Duodenal mucosa (tissue), 2 donors: ENCODE results near the gene TSPAN18.

Experiments used
- H3K27ac ChIP-seq: one replicate; pipeline ENCODE4 v1.7.0; 2013; ENCODE audit warnings: low read depth, low read length
- H3K27me3 ChIP-seq, 2 donors: one replicate each; pipeline ENCODE4 v1.7.0; 2013; ENCODE audit warnings: low read length in 2 of 2, control low read depth in 1 of 2; ENCODE audit not compliant: insufficient read depth in 2 of 2, control insufficient read depth in 1 of 2
- H3K36me3 ChIP-seq, 2 donors: one replicate each; pipeline ENCODE4 v1.7.0; 2013; ENCODE audit warnings: low read length in 2 of 2, control low read depth in 1 of 2; ENCODE audit not compliant: insufficient read depth in 2 of 2, control insufficient read depth in 1 of 2
- H3K4me1 ChIP-seq, 2 donors: one replicate each; pipeline ENCODE4 v1.7.0; 2013; ENCODE audit warnings: low read length in 2 of 2, control low read depth in 1 of 2; ENCODE audit not compliant: insufficient read depth in 2 of 2, control insufficient read depth in 1 of 2
- H3K4me3 ChIP-seq, 2 donors: one replicate each; pipeline ENCODE4 v1.7.0; 2013; ENCODE audit warnings: low read length in 2 of 2, low read depth in 1 of 2
- H3K9ac ChIP-seq, 2 donors: one replicate each; pipeline ENCODE4 v1.7.0; 2013; ENCODE audit warnings: low read length in 2 of 2, low read depth in 1 of 2
- H3K9me3 ChIP-seq, 2 donors: one replicate each; pipeline ENCODE4 v1.7.0; 2013; ENCODE audit warnings: low read length in 2 of 2, control low read depth in 1 of 2; ENCODE audit not compliant: control insufficient read depth in 1 of 2

TSPAN18 gene

DNA sequence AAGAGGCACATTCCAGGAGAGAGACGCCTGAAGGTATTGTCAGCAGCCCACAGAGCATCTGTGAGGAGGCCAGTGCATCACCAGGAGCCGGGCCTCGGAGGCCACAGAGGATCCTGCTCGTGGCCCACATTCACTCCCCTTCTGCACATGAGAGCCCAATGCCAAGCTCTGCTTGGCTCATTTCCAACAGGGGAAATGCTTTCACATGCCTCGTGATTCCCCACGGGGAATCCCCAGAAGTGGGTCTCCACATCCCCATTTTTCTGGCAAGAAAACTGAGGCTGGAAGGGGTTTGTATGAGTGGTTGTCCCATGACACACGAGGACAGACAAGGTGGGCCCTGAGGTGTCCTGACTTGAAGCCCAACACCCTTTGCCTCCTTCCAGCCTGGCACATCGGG, 189.6 kb downstream of the TSPAN18 start:
- Histone ChIP-seq H3K9me3 (no peaks in the 10 kb centered on the region), H3K27ac (no peak overlapping the region), H3K4me1 (peaks cover 24 to 33% of the 10 kb centered on the region in 2 donors), H3K36me3 (peaks cover 0 to 3% of the 10 kb centered on the region in 2 donors), H3K9ac (no peak overlapping the region), H3K27me3 (no peaks in the 10 kb centered on the region), H3K4me3 (no peak overlapping the region)

DNA sequence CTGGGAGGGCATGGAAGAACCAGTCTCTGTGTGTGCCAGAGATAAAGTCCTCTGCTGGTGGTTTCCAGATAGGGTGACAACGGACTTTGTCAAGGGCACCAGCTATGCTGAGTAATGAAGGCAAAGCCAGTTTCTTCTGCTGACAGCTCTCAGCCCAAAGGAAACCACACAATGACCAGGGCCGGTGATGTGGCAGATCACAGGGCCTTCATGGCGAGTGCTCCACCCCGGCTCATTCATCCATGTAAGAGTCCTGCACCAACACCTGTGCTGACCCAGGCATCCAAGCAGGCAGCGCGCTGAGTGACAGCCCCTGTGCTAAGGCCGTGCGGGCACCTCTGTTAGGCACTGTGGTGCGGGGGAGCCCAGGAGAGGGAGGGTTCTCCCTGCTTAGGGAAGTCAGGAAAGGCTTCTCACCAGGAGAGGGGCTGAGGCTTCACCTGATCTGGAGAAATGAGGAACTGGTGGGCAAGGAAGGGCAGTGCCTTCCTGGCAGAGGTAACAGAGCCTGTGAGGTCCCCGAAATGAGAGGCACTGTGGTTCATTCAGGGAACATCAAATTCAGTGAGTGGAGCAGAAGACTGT, 190.1 kb downstream of the TSPAN18 start:
- Histone ChIP-seq H3K36me3 (peaks cover 0 to 3% of the 10 kb centered on the region in 2 donors), H3K27me3 (no peaks in the 10 kb centered on the region), H3K9me3 (no peaks in the 10 kb centered on the region), H3K4me1 (peaks cover 22 to 30% of the 10 kb centered on the region in 2 donors), H3K9ac (no peak overlapping the region), H3K4me3 (no peak overlapping the region), H3K27ac (no peak overlapping the region)

DNA sequence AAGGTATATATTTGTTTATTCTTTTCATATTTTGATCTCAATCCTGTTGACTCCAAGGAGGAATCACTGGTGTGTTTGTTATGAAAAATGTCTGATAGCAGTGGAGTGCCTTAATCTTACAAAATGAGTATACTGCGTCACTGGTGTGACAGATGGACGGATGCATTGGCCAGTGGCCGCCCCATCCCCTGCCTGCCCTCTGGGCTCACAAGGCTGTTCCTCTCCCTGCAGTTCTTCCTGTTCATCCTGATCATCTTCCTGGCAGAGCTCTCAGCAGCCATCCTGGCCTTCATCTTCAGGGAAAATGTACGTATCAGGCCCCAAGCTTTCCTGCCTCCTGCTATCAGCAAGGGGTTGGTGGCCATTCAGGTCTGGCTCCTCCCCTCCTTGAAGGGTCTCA, 191.0 kb downstream of the TSPAN18 start:
- H3K4me3 ChIP-seq, result no peak overlapping the region
- H3K27me3 ChIP-seq, result no peaks in the 10 kb centered on the region
- no peak overlapping the region for H3K27ac ChIP-seq
- H3K9ac ChIP-seq, result no peak overlapping the region
- H3K9me3 ChIP-seq, result no peaks in the 10 kb centered on the region
- H3K4me1 ChIP-seq, result peaks cover 22 to 30% of the 10 kb centered on the region in 2 donors
- H3K36me3 ChIP-seq, result no peaks in the 10 kb centered on the region

DNA sequence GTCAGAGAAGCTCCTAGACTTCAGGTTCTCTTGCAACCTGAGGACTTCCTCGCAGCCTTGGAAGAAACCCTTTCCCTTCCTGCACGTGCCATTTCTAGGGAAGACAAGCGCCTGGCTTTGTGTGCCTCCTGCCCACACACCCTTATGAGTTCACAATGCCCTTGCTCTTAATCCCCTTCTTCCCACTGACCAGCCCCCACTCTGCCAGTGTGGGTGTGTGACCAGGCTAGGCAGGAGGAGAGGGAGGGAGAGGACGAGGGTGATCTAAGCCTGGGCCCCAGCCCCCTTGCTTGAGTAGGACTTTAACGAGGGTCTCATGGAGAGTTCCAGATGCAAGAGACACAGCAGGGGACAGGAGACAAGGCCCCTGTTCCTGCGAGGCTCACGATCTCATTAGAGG, 193.7 kb downstream of the TSPAN18 start:
- Histone ChIP-seq H3K27ac (no peak overlapping the region), H3K4me3 (no peak overlapping the region), H3K36me3 (no peaks in the 10 kb centered on the region), H3K4me1 (peaks cover 8 to 15% of the 10 kb centered on the region in 2 donors), H3K9ac (no peak overlapping the region), H3K9me3 (no peaks in the 10 kb centered on the region), H3K27me3 (no peaks in the 10 kb centered on the region)

DNA sequence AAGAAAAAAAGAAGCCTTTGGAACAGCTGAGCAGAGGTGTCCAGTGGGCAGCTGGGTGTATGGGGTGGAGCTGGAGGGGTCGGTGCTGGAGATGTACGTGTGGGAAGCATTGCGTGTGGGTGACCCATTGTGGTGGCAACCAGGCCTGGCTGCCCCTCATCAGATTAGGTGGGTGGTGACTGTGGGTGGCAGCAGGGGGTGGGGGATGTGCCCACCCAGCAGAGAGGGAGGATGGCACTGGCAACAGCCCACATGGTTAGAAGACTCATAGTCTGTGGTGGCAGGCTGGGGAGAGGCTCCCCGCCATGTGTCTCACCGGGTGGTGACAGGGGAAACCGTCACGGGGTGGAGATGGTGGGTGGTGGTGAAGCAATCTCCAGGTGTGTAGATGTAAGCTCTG, 196.4 kb downstream of the TSPAN18 start:
- no peak overlapping the region for H3K9ac ChIP-seq
- H3K4me1 ChIP-seq, result no peaks in the 10 kb centered on the region
- H3K27ac ChIP-seq, result no peak overlapping the region
- no peaks in the 10 kb centered on the region for H3K9me3 ChIP-seq
- H3K36me3 ChIP-seq, result no peaks in the 10 kb centered on the region
- no peak overlapping the region for H3K4me3 ChIP-seq
- no peaks in the 10 kb centered on the region for H3K27me3 ChIP-seq

DNA sequence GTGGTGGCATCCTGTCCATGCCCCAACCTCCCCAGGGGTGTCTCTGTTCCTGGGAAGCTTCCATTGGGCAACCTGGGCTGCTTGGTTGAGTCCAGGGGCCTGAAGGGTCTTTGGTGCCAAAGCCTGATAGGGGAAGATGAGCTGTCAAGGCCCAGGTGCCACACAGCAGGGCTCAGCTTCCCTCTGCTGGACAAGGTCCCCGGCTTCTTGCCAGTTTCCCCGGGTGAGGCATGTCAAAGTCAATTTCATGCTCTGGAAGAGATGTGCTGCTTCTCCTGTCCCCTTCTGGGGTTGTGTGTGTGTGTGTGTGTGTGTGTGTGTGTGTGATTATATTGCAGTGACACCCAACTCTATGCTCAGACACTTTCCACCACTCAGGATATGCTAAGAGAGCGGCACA, 197.0 kb downstream of the TSPAN18 start:
- Histone ChIP-seq H3K36me3 (no peaks in the 10 kb centered on the region), H3K4me3 (no peak overlapping the region), H3K27me3 (no peaks in the 10 kb centered on the region), H3K9ac (no peak overlapping the region), H3K4me1 (no peaks in the 10 kb centered on the region), H3K27ac (no peak overlapping the region), H3K9me3 (no peaks in the 10 kb centered on the region)

DNA sequence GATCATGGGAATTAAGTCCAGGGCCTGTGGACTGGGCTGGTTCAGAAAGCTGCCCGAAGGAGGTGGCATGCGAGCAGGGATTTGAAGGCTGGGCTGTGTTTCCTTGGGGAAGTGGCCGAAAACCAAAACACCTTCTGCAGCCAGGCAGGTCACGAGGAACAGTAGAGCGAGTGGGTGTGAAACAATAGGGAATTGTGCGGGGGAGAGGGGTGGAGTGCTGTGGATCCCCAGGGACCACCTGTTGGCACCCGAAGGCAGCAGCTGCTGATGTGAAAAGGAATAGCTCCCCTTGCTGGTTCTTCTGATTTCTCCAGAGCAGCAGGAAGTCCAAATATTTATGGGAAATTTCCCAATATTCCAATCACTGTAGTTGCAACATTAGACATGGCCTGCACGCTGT, 199.3 kb downstream of the TSPAN18 start:
- Histone ChIP-seq H3K27me3 (no peaks in the 10 kb centered on the region), H3K4me1 (no peaks in the 10 kb centered on the region), H3K27ac (no peak overlapping the region), H3K36me3 (no peaks in the 10 kb centered on the region), H3K9ac (no peak overlapping the region), H3K4me3 (no peak overlapping the region), H3K9me3 (no peaks in the 10 kb centered on the region)

DNA sequence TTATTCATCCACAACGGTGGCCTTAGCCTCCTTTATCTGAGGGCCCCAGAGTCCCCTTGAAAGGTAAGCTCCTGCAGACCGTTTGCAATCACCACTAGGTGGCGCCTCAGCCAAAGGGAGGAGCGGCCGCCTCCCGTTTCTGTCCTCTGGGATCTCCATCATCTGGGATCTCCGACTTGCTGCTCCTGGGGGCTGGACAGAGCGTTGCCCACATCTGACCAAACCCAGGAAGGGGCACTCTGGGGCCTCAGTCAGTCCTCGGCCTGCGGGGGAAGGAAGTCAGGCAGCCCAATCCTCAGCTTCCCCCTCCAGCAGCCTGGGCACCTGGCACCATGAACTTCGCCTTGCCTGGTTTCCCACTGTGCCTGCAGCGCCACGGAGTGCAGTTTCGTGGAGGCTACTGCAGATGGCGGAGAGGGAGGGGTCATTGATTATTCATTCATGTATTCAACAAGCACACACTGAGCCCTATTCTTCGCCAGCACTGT, 200.5 kb downstream of the TSPAN18 start:
- Histone ChIP-seq H3K27ac (no peak overlapping the region), H3K4me3 (no peak overlapping the region), H3K4me1 (no peaks in the 10 kb centered on the region), H3K36me3 (no peaks in the 10 kb centered on the region), H3K27me3 (no peaks in the 10 kb centered on the region), H3K9me3 (no peaks in the 10 kb centered on the region), H3K9ac (no peak overlapping the region)

DNA sequence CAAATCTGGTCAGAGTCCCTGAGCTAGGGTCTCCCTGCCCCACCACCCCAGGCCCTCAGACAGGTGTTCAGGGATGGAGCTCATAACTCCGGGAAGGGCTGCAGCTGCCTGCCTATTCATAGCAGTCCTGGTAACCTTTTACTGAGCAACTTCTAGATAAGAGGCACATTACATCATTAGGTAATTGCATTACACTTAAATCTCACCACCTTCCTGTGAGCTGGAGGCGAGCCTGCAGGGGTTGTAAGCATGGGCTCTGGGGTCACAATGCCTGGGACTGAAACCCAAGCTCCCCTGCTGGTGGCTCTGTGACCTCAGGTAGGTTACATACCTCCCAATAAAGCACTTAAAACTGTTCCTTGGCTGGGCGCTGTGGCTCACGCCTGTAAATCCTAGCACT, 201.4 kb downstream of the TSPAN18 start:
- Histone ChIP-seq H3K27me3 (no peaks in the 10 kb centered on the region), H3K4me1 (no peaks in the 10 kb centered on the region), H3K4me3 (no peak overlapping the region), H3K27ac (no peak overlapping the region), H3K9me3 (no peaks in the 10 kb centered on the region), H3K9ac (no peak overlapping the region), H3K36me3 (peaks cover under 1% of the 10 kb centered on the region in 2 donors)

DNA sequence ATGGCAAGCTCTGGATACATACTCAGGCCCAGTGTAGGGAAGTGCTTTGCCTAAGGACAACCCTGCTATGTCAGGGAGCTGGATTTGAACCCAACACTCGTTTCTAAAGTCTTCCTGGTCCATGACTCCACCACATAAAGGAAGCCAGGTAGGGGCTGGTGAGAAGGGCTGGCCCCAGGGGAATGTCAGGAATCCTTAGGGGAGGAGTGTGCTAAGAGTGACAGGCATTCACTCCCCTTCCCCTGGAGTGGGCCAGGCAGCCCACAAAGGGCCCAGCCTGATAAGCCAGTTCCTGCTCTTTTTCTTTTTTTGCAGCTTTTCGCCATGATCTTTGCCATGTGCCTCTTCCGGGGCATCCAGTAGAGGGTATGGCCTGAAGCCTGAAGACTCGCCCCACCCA, 202.1 kb downstream of the TSPAN18 start:
- Histone ChIP-seq H3K27ac (no peak overlapping the region), H3K4me1 (no peaks in the 10 kb centered on the region), H3K27me3 (no peaks in the 10 kb centered on the region), H3K4me3 (no peak overlapping the region), H3K9me3 (no peaks in the 10 kb centered on the region), H3K9ac (no peak overlapping the region), H3K36me3 (peaks cover 4 to 6% of the 10 kb centered on the region in 2 donors)
